Measurements from ENCODE around the gene DMRT3.

DMRT3 gene

GRCh38 chr9:976943-977837 lies 735 bp downstream of the DMRT3 start (continued):
- TF ChIP-seq SCRT1 (tag by site-specific recombination; IDR thresholded peaks at IDR 0.05; ENCODE audit: borderline replicate concordance): no peak
- no peak for TF ChIP-seq ZFHX2 (tag by site-specific recombination; conservative IDR thresholded peaks at IDR 0.05)
- TF ChIP-seq ZNF449 (tag by site-specific recombination; IDR thresholded peaks at IDR 0.05): peak; percentile 65
- no peak for TF ChIP-seq ZNF514 (tag by site-specific recombination; IDR thresholded peaks at IDR 0.05)
- no peak for TF ChIP-seq ZNF214 (tag by site-specific recombination; IDR thresholded peaks at IDR 0.05; ENCODE audit: borderline replicate concordance)
- no peak for TF ChIP-seq MZF1 (tag by site-specific recombination; IDR thresholded peaks at IDR 0.05; ENCODE audit: borderline replicate concordance)
- no peak for TF ChIP-seq ZNF146 (tag by site-specific recombination; IDR thresholded peaks at IDR 0.05)
- no peak for TF ChIP-seq HOXD13 (CRISPR knock-in tag; IDR thresholded peaks at IDR 0.05; ENCODE audit: borderline replicate concordance)
- TF ChIP-seq ZNF184 (tag by site-specific recombination; IDR thresholded peaks at IDR 0.05): no peak
- TF ChIP-seq KLF16 (tag by site-specific recombination; IDR thresholded peaks at IDR 0.05): no peak
- TF ChIP-seq ZNF791 (tag by site-specific recombination; IDR thresholded peaks at IDR 0.05): no peak
- peak; percentile 62; the same call in 1 of the 2 replicates for TF ChIP-seq ZXDB (tag by site-specific recombination; IDR thresholded peaks at IDR 0.05)
- no peak for TF ChIP-seq ZNF274 (IDR thresholded peaks at IDR 0.05; ENCODE audit: low read length)
- TF ChIP-seq ZNF274 (tag by site-specific recombination; IDR thresholded peaks at IDR 0.05; ENCODE audit: borderline replicate concordance): no peak
- TF ChIP-seq ZNF48 (tag by site-specific recombination; IDR thresholded peaks at IDR 0.05): no peak
- TF ChIP-seq SALL2 (tag by site-specific recombination; IDR thresholded peaks at IDR 0.05; ENCODE audit: borderline replicate concordance): no peak
- TF ChIP-seq ZNF518A (tag by site-specific recombination; conservative IDR thresholded peaks at IDR 0.05; ENCODE audit: low read depth): no peak
- TF ChIP-seq HIC1 (tag by site-specific recombination; IDR thresholded peaks at IDR 0.05): no peak
- TF ChIP-seq CTCF (tag by site-specific recombination; IDR thresholded peaks at IDR 0.05): peak; percentile 72
- TF ChIP-seq ZNF600 (tag by site-specific recombination; IDR thresholded peaks at IDR 0.05): peak; percentile 22
- TF ChIP-seq ZNF394 (tag by site-specific recombination; IDR thresholded peaks at IDR 0.05; ENCODE audit: borderline replicate concordance): no peak
- TF ChIP-seq GLIS2 (tag by site-specific recombination; IDR thresholded peaks at IDR 0.05): peak; percentile 36; the same call in 1 of the 2 replicates
- TF ChIP-seq YY1 (tag by site-specific recombination; IDR thresholded peaks at IDR 0.05): peak; percentile 62; the same call in 1 of the 2 replicates
- TF ChIP-seq ZNF610 (tag by site-specific recombination; IDR thresholded peaks at IDR 0.05; ENCODE audit: borderline replicate concordance): no peak
- TF ChIP-seq KLF9 (tag by site-specific recombination; IDR thresholded peaks at IDR 0.05; ENCODE audit: low read depth): no peak
- TF ChIP-seq ZNF133 (tag by site-specific recombination; IDR thresholded peaks at IDR 0.05): no peak
- TF ChIP-seq ZNF366 (tag by site-specific recombination; conservative IDR thresholded peaks at IDR 0.05): no peak
- TF ChIP-seq ZNF843 (tag by site-specific recombination; IDR thresholded peaks at IDR 0.05): no peak
- no peak for TF ChIP-seq ZNF501 (tag by site-specific recombination; IDR thresholded peaks at IDR 0.05)
- TF ChIP-seq GLIS1 (tag by site-specific recombination; IDR thresholded peaks at IDR 0.05): no peak
